Loucy (cell line): ENCODE results near the gene ANG.

Experiments used
- EZH2phosphoT487 ChIP-seq: fragments of 200-600 bp; IDR thresholded peaks from 2 replicates; pipeline ENCODE4 v1.6.1; 2018; ENCODE audit warnings: antibody characterized with exemption, mild to moderate bottlenecking, moderate library complexity, borderline replicate concordance
- TF ChIP-seq, protein P1 (sequence below): fragments of 200-600 bp; sonication (generic); conservative IDR thresholded peaks from 2 replicates; pipeline ENCODE4 v1.5.1; 2014; ENCODE audit warnings: mild to moderate bottlenecking, antibody characterized with exemption, low read length

- TF ChIP-seq, protein P1, sequence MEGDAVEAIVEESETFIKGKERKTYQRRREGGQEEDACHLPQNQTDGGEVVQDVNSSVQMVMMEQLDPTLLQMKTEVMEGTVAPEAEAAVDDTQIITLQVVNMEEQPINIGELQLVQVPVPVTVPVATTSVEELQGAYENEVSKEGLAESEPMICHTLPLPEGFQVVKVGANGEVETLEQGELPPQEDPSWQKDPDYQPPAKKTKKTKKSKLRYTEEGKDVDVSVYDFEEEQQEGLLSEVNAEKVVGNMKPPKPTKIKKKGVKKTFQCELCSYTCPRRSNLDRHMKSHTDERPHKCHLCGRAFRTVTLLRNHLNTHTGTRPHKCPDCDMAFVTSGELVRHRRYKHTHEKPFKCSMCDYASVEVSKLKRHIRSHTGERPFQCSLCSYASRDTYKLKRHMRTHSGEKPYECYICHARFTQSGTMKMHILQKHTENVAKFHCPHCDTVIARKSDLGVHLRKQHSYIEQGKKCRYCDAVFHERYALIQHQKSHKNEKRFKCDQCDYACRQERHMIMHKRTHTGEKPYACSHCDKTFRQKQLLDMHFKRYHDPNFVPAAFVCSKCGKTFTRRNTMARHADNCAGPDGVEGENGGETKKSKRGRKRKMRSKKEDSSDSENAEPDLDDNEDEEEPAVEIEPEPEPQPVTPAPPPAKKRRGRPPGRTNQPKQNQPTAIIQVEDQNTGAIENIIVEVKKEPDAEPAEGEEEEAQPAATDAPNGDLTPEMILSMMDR, result no peak
- no peak for TF ChIP-seq EZH2phosphoT487
Measured at GRCh38 chr14:20742132-20742531, 53.6 kb downstream of the ANG start.
